Activated CD4-positive, CD25-positive, alpha-beta regulatory T cell treated with anti-CD3 and anti-CD28 coated beads, Interleukin-2, amount 50 U/mL, for 16 hours (primary cell): ENCODE results near the gene SIPA1L2.
"Not testable (repeated sequence)": the region's sequence is repeated elsewhere in the genome, so short reads cannot be mapped to it uniquely, and the experiment has no call there.

Source experiments
- DNase-seq: peaks from one replicate; pipeline ENCODE4 v3.0.0-alpha.2; 2020; ENCODE audit warnings: low read depth, low spot score

Gene SIPA1L2

GRCh38 chr1:232617237-232617636 lies 12.7 kb downstream of the SIPA1L2 start:
- DNase-seq = no peak

- no peak for DNase-seq
Measured at GRCh38 chr1:232615306-232615800, 14.6 kb downstream of the SIPA1L2 start.

- DNase-seq = no peak
Measured at GRCh38 chr1:232614811-232615210, 15.1 kb downstream of the SIPA1L2 start.

- DNase-seq = no peak
Measured at GRCh38 chr1:232613752-232614381, 16.1 kb downstream of the SIPA1L2 start.

- DNase-seq = not testable (repeated sequence)
Measured at GRCh38 chr1:232612836-232613235, 17.1 kb downstream of the SIPA1L2 start.

- no peak for DNase-seq
Measured at GRCh38 chr1:232611834-232612233, 18.1 kb downstream of the SIPA1L2 start.

- DNase-seq = not testable (repeated sequence)
Measured at GRCh38 chr1:232610902-232611745, 18.8 kb downstream of the SIPA1L2 start.

GRCh38 chr1:232610192-232610901 lies 19.6 kb downstream of the SIPA1L2 start:
- DNase-seq = no peak

GRCh38 chr1:232608427-232608826 lies 21.5 kb downstream of the SIPA1L2 start:
- DNase-seq = no peak

GRCh38 chr1:232602622-232603021 lies 27.3 kb downstream of the SIPA1L2 start:
- no peak for DNase-seq

- DNase-seq = no peak
Measured at GRCh38 chr1:232600424-232601258, 29.3 kb downstream of the SIPA1L2 start.

GRCh38 chr1:232599178-232600041 lies 30.5 kb downstream of the SIPA1L2 start:
- DNase-seq = no peak

GRCh38 chr1:232598837-232599177 lies 31.1 kb downstream of the SIPA1L2 start:
- DNase-seq = no peak

GRCh38 chr1:232598133-232598532 lies 31.8 kb downstream of the SIPA1L2 start:
- DNase-seq = no peak

GRCh38 chr1:232597721-232598120 lies 32.2 kb downstream of the SIPA1L2 start:
- DNase-seq = no peak

- no peak for DNase-seq
Measured at GRCh38 chr1:232596666-232597303, 33.1 kb downstream of the SIPA1L2 start.

GRCh38 chr1:232594768-232595698 lies 34.9 kb downstream of the SIPA1L2 start:
- no peak for DNase-seq

- no peak for DNase-seq
Measured at GRCh38 chr1:232593717-232594502, 36.0 kb downstream of the SIPA1L2 start.
